Measurements from ENCODE around the gene CD80. TPM values are rescaled to one million over a fixed set of nuclear protein-coding genes. Genes with fewer than 3 reads are reported as not detected.

CD80 gene
- total and polyA plus RNA-seq, 10 of the 15 experiments (the other 5 are each of a cell fraction or from before 2014, with no cell fraction given) = 41.4 to 137 (median 58.1) TPM

DNA sequence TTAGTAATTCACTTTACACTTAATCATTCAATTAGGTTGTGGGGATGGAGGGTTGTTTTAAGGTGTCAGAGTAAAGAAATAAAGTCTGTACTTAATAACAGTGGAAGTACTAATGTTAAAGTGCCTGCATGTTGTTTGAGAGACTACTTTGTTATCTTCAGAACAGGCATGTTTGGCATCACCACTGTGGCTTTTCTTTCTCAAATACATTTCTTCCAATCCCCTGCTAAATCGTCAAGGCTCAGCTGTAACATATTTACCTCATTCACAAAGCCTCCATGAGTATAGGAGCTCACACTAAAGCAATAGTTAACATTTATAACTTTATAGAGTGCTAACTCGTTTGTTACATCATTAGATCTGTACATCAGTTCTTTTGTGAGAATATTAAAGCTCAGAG is 58.5 kb downstream of the CD80 start:
- FAIRE-seq = no peak
- intact Hi-C loops (cut with micrococcal nuclease; ENCODE audit: unreplicated experiment) = no loop called here
- peak overlapping the region; percentile 75 for H3K4me3 ChIP-seq
- peaks cover 44% of the 10 kb centered on the region for H3K79me2 ChIP-seq (ENCODE audit: control insufficient read depth, insufficient read depth, low read length)
- TF ChIP-seq JUND (IDR thresholded peaks at IDR 0.05; ENCODE audit: low read depth, low read length) (no peak), IRF4 (IDR thresholded peaks at IDR 0.05; ENCODE audit: low read depth, low read length) (no peak), JUNB (IDR thresholded peaks at IDR 0.05) (no peak), MEF2B (IDR thresholded peaks at IDR 0.05; ENCODE audit: partially characterized antibody, poor library complexity, severe bottlenecking) (no peak), HDAC6 (IDR thresholded peaks at IDR 0.05; ENCODE audit: unreplicated experiment) (no peak), KDM1A (IDR thresholded peaks at IDR 0.05; ENCODE audit: borderline replicate concordance) (no peak)
- TF ChIP-seq, protein P1, sequence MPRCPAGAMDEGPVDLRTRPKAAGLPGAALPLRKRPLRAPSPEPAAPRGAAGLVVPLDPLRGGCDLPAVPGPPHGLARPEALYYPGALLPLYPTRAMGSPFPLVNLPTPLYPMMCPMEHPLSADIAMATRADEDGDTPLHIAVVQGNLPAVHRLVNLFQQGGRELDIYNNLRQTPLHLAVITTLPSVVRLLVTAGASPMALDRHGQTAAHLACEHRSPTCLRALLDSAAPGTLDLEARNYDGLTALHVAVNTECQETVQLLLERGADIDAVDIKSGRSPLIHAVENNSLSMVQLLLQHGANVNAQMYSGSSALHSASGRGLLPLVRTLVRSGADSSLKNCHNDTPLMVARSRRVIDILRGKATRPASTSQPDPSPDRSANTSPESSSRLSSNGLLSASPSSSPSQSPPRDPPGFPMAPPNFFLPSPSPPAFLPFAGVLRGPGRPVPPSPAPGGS (IDR thresholded peaks at IDR 0.05; ENCODE audit: borderline replicate concordance, insufficient read depth, low read depth, low read length, poor library complexity, severe bottlenecking) = no peak
- in situ Hi-C loops (cut with MboI) = no loop called here
- no peaks in the 10 kb centered on the region for H3K27me3 ChIP-seq (replicated peaks in 1 of 2; ENCODE audit: control insufficient read depth in 2 of 2, insufficient read depth in 2 of 2, low read length in 1 of 2)
- H2AFZ ChIP-seq (ENCODE audit: control insufficient read depth, low read depth, low read length) = no peak overlapping the region
- RAD21 ChIA-PET (ENCODE audit: unreplicated experiment) = interaction anchor here (0.8 to 4.7 kb wide), 12 partner anchors 9 to 207 kb away, joined by 3 to 51 read pairs (median 5); partner anchors contain the start of genes ARHGAP31, POGLUT1 and TMEM39A
- H4K20me1 ChIP-seq (ENCODE audit: control insufficient read depth, insufficient read depth) = no peaks in the 10 kb centered on the region
- H3K9me3 ChIP-seq (replicated peaks; ENCODE audit: control insufficient read depth, insufficient read depth, low read length) = no peaks in the 10 kb centered on the region; the same call in 2 of the 3 replicates
- CTCF ChIA-PET = interaction anchor here (0.9 to 4.9 kb wide), 4 partner anchors 59 to 190 kb away, joined by 3 to 27 read pairs (median 6); no protein-coding TSS in a partner anchor
- no peaks in the 10 kb centered on the region for H3K4me1 ChIP-seq (ENCODE audit: control insufficient read depth, insufficient read depth, low read length)
- no peak overlapping the region for H3K27ac ChIP-seq (ENCODE audit: control insufficient read depth, insufficient read depth)
- no peaks in the 10 kb centered on the region for H3K36me3 ChIP-seq (ENCODE audit: control insufficient read depth in 2 of 2, insufficient read depth in 2 of 2, low read length in 1 of 2)
- POLR2A ChIA-PET = interaction anchor here (0.5 to 5.8 kb wide), 14 partner anchors 15 to 432 kb away, joined by 3 to 57 read pairs (median 5); partner anchors contain the start of genes ADPRH, CD80, COX17 and TMEM39A
- ATAC-seq = no peak
- DNase-seq (ENCODE audit: low read depth, low spot score) = no peak
- BruUV-seq (replicated peaks) = no TSS peak
- H3K4me2 ChIP-seq (ENCODE audit: control insufficient read depth, insufficient read depth) = peak overlapping the region; percentile 82
- H3K9ac ChIP-seq (ENCODE audit: control insufficient read depth, insufficient read depth, low read length) = no peak overlapping the region; the same call in 1 of the 2 replicates
- 77% methylated on average over 2 of the region's 2 CpGs for WGBS (ENCODE audit: insufficient coverage, insufficient replicate concordance, low lambda C conversion rate, missing lambda C conversion rate)
- SMC1A ChIA-PET (ENCODE audit: uncharacterized antibody, unreplicated experiment) = interaction anchor here (0.6 to 3.7 kb wide), 20 partner anchors 11 to 227 kb away, joined by 3 to 30 read pairs (median 6); partner anchors contain the start of genes CD80, POGLUT1 and TMEM39A
